22Rv1 (cell line): Measurements from ENCODE around the gene MAN2A1.

Source experiments
- H3K27ac ChIP-seq: fragments of 450-650 bp; 2 replicates; pipeline ENCODE4 v1.5.1; 2017
- ZFX ChIP-seq: fragments of 450-650 bp; IDR thresholded peaks from 2 replicates; pipeline ENCODE4 v1.6.1; 2017; ENCODE audit warnings: antibody characterized with exemption, borderline replicate concordance
- TF ChIP-seq, protein P1 (sequence below): fragments of 450-650 bp; IDR thresholded peaks from 2 replicates; pipeline ENCODE4 v1.5.1; 2017; ENCODE audit warnings: mild to moderate bottlenecking

Gene MAN2A1

DNA sequence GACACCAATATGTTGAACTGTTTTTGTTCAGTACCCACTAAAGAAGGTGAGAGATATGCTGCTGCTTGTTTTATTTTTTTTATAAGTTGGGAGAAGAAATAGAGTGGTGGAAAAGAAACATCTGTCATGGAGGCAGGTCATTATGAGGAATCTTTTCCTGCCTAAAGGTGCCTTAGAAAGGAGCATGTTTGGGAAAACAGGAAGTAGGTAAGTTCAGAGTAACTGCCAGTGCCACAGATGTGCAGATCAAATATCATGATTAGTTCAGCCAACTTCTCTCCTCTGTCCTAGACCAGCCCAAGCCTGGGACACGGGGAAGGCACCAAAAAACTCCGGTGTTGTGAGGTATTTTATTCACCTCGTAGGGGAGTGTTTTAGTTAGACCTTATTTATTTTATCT, 144.2 kb downstream of the MAN2A1 start:
- TF ChIP-seq ZFX = no peak
- TF ChIP-seq, protein P1, sequence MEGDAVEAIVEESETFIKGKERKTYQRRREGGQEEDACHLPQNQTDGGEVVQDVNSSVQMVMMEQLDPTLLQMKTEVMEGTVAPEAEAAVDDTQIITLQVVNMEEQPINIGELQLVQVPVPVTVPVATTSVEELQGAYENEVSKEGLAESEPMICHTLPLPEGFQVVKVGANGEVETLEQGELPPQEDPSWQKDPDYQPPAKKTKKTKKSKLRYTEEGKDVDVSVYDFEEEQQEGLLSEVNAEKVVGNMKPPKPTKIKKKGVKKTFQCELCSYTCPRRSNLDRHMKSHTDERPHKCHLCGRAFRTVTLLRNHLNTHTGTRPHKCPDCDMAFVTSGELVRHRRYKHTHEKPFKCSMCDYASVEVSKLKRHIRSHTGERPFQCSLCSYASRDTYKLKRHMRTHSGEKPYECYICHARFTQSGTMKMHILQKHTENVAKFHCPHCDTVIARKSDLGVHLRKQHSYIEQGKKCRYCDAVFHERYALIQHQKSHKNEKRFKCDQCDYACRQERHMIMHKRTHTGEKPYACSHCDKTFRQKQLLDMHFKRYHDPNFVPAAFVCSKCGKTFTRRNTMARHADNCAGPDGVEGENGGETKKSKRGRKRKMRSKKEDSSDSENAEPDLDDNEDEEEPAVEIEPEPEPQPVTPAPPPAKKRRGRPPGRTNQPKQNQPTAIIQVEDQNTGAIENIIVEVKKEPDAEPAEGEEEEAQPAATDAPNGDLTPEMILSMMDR = no peak
- no peak overlapping the region for H3K27ac ChIP-seq

DNA sequence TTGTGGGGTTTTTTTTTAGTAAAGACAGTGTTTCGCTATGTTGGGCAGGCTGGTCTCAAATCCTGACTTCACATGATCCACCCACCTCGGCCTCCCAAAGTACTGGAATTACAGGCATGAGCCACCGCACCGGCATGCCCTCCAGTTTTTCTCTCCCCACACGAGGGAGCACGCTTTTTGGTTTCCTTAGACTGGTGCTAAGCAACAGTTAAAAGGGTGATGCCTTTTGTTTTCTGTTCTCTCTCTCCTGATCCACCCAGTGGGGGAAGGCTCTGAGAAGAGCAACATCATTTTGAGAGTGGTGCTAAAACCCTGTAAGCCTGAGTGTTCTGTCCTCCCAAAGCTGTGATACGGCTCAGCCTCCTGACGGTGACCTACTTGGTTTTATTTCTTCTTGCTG, 146.6 kb downstream of the MAN2A1 start:
- H3K27ac ChIP-seq = no peak overlapping the region
- TF ChIP-seq ZFX = no peak
- TF ChIP-seq, protein P1 = no peak

DNA sequence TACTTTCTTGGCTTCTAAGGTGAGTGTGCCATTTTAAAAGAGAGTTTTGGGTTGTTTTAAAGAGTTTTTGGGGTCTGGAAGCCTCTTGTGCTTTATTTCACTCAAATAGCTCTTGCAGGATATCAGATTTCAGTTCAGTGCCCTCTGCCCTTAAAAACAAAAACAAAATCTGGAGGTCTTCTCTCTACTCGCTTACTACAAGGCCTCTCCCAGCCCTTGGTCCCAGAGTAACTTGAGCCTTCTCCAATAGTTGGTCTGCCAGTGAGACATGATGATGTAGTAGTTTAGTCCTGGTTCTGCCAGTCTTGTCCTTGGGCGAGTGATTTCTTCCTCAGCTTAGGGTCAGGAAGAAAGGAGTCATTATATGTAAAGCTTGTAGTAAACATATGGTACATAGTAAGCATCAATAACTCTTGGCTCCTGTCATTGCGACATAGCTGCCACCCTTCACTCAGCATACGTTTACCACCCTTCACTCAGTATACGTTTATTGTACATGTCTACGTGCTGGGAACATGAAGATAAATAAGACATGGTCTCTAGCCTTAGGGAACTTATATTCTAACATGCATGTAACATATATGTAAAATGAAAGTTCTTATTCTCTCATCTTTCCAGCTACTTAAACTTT, 147.6 kb downstream of the MAN2A1 start:
- no peak for TF ChIP-seq ZFX
- TF ChIP-seq, protein P1 = no peak
- no peak overlapping the region for H3K27ac ChIP-seq

DNA sequence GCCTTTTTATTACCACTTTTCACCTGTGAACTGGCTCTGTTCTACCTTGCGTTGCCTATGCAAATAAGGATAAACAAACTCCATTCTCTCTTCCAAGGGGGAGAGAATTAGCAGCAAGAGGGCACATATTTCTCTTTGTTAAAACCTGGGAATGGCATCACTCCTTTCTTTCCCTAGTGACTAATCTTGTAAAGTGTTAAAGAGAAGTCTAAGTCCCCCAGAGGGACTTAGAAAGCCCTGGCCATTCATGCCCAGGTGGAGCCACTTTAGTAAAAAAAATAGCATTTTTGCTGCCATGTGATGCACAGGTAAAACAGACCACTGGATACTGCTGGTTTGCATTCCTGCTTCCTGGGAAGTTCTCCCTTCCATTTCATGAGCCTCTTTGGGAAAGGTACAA, 148.4 kb downstream of the MAN2A1 start:
- TF ChIP-seq, protein P1 = no peak
- no peak for TF ChIP-seq ZFX
- no peak overlapping the region for H3K27ac ChIP-seq

DNA sequence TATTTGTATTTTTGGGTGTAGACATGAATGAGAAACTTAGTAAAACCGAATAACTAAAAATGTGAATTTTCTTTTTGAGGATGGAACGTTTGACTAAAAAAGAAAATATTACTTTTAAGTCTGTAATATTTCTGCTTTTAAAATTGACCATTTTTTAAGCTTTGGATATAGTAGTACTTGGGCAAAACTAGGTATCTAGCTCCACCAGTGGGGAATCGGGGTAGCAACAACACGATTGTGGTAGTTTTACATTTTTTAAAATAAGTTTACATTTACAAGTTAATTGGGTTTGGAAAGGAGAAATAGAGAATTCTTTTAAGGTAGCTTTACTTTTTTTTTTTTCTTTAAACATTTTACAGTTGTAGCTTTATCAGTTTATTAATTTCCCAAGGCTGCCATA, 154.4 kb downstream of the MAN2A1 start:
- no peak for TF ChIP-seq ZFX
- TF ChIP-seq, protein P1 = no peak

DNA sequence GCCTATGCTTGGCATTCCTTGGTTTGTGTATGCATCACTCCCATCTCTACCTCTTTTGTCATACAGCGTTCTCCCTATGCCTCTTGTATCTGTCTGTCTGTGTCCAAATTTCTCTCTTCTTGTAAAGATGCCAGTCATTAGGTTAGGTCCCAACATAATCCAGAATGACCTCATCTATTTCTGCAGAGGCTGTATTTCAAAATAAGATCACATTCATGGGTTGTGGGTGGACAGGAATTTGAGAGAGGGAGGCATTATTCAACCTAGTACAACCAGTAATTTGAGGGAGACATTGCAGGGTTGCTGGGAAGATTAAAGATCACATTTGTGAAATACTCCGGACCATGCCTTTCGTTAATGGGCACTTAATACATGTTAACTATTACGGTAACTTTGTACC, 155.0 kb downstream of the MAN2A1 start:
- H3K27ac ChIP-seq = no peak overlapping the region
- TF ChIP-seq, protein P1 = no peak
- TF ChIP-seq ZFX = no peak

More for the DNA sequence above, 154.4 kb downstream of the MAN2A1 start:
- H3K27ac ChIP-seq = no peak overlapping the region

DNA sequence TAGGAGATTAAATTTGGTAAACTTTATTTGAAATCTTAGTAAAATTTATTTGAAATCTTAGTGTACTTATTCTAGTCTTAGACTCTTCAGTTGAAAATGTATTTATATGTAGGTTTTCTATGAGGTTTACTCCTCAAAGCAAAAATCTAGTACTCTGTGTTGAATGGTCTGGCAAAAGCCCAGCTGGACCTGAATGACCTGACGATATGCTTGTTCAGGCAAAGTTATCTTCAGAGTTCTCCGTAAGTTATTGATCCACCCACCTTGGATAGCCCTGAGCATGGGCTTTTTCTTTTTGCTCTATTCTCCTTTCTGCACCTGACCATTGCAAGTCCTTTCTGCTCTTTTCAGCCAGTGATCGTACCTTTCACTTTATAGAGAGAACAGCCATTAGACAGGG, 158.4 kb downstream of the MAN2A1 start:
- TF ChIP-seq ZFX = no peak
- TF ChIP-seq, protein P1 = no peak
- no peak overlapping the region for H3K27ac ChIP-seq
